ENCODE results near the gene GPC6. TPM values are rescaled to one million over a fixed set of nuclear protein-coding genes. Genes with fewer than 3 reads are reported as not detected.

The GPC6 gene
- total RNA-seq, 1 donor from 2014 or later = 18.7 TPM

GRCh38 chr13:93776936-93777335 lies 550.3 kb downstream of the GPC6 start:
- H3K4me3 ChIP-seq (ENCODE audit: low read depth, low read length) = no peak overlapping the region
- no peak for TF ChIP-seq CTCF (conservative IDR thresholded peaks at IDR 0.05; ENCODE audit: low read depth, low read length)
- no peak for DNase-seq (ENCODE audit: low read depth)

GRCh38 chr13:93777504-93777903 lies 550.9 kb downstream of the GPC6 start:
- no peak overlapping the region for H3K4me3 ChIP-seq (ENCODE audit: low read depth, low read length)
- DNase-seq (ENCODE audit: low read depth) = no peak
- TF ChIP-seq CTCF (conservative IDR thresholded peaks at IDR 0.05; ENCODE audit: low read depth, low read length) = no peak

- DNase-seq (ENCODE audit: low read depth) = no peak
- TF ChIP-seq CTCF (conservative IDR thresholded peaks at IDR 0.05; ENCODE audit: low read depth, low read length) = no peak
- no peak overlapping the region for H3K4me3 ChIP-seq (ENCODE audit: low read depth, low read length)
Measured at GRCh38 chr13:93778548-93778947, 551.9 kb downstream of the GPC6 start.

GRCh38 chr13:93784191-93784590 lies 557.6 kb downstream of the GPC6 start:
- TF ChIP-seq CTCF (conservative IDR thresholded peaks at IDR 0.05; ENCODE audit: low read depth, low read length) = no peak
- DNase-seq (ENCODE audit: low read depth) = no peak
- no peak overlapping the region for H3K4me3 ChIP-seq (ENCODE audit: low read depth, low read length)

- no peak for TF ChIP-seq CTCF (conservative IDR thresholded peaks at IDR 0.05; ENCODE audit: low read depth, low read length)
- no peak for DNase-seq (ENCODE audit: low read depth)
- no peak overlapping the region for H3K4me3 ChIP-seq (ENCODE audit: low read depth, low read length)
Measured at GRCh38 chr13:93786846-93787489, 560.4 kb downstream of the GPC6 start.

GRCh38 chr13:93788456-93788855 lies 561.8 kb downstream of the GPC6 start:
- H3K4me3 ChIP-seq (ENCODE audit: low read depth, low read length) = no peak overlapping the region
- DNase-seq (ENCODE audit: low read depth) = no peak
- no peak for TF ChIP-seq CTCF (conservative IDR thresholded peaks at IDR 0.05; ENCODE audit: low read depth, low read length)

- TF ChIP-seq CTCF (conservative IDR thresholded peaks at IDR 0.05; ENCODE audit: low read depth, low read length) = no peak
- DNase-seq (ENCODE audit: low read depth) = no peak
- H3K4me3 ChIP-seq (ENCODE audit: low read depth, low read length) = no peak overlapping the region
Measured at GRCh38 chr13:93789058-93789457, 562.5 kb downstream of the GPC6 start.

Data from epithelial cell of proximal tubule (primary cell).